ENCODE results near the gene ZIC1.

ZIC1 gene

DNA sequence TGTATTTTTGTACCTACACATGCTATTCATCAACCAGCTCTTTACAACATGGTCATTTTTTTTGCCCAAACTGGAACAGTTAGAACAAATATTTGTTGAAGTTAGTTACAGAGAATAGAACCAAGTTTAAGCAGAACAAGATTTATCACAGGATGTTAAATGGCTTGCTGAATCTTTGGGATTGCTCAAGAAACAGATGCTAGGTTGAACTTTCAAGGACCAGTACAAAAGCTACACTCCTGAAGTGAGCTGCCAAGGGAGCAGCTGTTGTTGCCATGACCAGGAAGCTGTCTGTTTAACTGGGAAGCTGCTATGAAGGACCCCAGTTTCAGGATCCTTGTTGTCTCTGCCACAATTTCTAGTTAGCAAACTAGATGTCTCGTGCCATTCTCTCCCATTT lies 53.7 kb downstream of the ZIC1 start:
- Histone ChIP-seq H3K4me1 (ENCODE audit: insufficient read depth, poor library complexity, severe bottlenecking) (no peaks in the 10 kb centered on the region), H3K9me3 (ENCODE audit: severe bottlenecking) (no peaks in the 10 kb centered on the region), H3K27me3 (ENCODE audit: insufficient read depth, poor library complexity, severe bottlenecking) (no peaks in the 10 kb centered on the region), H3K36me3 (ENCODE audit: low read depth) (no peaks in the 10 kb centered on the region), H3K27ac (ENCODE audit: poor library complexity, severe bottlenecking) (no peak overlapping the region), H3K4me3 (ENCODE audit: severe bottlenecking) (no peak overlapping the region)
- TF ChIP-seq, protein P1, sequence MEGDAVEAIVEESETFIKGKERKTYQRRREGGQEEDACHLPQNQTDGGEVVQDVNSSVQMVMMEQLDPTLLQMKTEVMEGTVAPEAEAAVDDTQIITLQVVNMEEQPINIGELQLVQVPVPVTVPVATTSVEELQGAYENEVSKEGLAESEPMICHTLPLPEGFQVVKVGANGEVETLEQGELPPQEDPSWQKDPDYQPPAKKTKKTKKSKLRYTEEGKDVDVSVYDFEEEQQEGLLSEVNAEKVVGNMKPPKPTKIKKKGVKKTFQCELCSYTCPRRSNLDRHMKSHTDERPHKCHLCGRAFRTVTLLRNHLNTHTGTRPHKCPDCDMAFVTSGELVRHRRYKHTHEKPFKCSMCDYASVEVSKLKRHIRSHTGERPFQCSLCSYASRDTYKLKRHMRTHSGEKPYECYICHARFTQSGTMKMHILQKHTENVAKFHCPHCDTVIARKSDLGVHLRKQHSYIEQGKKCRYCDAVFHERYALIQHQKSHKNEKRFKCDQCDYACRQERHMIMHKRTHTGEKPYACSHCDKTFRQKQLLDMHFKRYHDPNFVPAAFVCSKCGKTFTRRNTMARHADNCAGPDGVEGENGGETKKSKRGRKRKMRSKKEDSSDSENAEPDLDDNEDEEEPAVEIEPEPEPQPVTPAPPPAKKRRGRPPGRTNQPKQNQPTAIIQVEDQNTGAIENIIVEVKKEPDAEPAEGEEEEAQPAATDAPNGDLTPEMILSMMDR (IDR thresholded peaks at IDR 0.05; ENCODE audit: poor library complexity, severe bottlenecking) = no peak
- ATAC-seq (ENCODE audit: low read depth) = no peak
- DNase-seq (ENCODE audit: low spot score) = no peak

Measured in RWPE2 (cell line).